GM19372 (cell line): ENCODE results near the gene STRN.
"Not testable (repeated sequence)": the region's sequence is repeated elsewhere in the genome, so short reads cannot be mapped to it uniquely, and the experiment has no call there.

ENCODE experiments used
- ATAC-seq: cut with Tn5 transposase; IDR thresholded peaks from one replicate; pipeline ENCODE4 v1.9.1; 2021; ENCODE audit warnings: mild to moderate bottlenecking, low read depth, moderate library complexity; ENCODE audit not compliant: unreplicated experiment

STRN gene

GRCh38 chr2:36919041-36919837 is 47.1 kb downstream of the STRN start:
- ATAC-seq = no peak

DNA sequence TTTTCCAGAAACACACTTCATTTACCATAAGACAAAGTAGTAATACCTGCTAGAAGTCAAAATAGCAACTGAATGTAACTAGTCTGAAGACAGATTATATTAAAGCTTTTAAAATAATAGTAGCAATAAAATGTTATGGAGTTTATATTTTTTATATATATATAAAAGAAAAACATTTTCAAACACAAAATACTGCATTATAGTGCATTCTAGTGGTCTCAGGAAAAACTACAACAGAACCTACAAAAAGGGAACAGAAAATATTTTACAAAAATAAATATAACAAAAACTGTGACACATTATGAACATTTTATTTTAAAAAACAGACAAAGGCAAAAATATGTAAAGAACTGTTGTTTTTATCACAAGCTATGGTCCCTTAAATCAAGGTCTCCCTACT is 48.0 kb downstream of the STRN start:
- ATAC-seq = no peak

DNA sequence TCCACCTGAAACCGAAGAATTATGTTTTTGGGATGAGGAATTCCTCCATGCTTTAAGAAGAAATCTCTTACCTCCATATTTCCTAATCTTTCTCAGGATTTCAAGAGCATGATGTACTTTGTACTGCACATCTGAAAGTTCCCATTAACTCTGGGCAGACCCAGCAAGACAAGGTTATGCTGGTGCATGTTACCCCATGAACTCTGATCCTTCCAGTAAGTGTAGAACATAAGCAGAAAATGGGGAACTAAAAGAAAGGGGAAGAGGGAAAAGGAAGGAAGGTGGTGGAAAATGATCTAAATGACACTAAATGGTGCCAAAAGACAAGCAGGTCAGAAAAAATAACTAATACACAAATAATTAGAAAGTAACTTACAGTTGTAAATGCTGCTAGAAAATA is 50.7 kb downstream of the STRN start:
- ATAC-seq = no peak

- no peak for ATAC-seq
These were observed 53.6 kb downstream of the STRN start for GRCh38 chr2:36912695-36913094.

DNA sequence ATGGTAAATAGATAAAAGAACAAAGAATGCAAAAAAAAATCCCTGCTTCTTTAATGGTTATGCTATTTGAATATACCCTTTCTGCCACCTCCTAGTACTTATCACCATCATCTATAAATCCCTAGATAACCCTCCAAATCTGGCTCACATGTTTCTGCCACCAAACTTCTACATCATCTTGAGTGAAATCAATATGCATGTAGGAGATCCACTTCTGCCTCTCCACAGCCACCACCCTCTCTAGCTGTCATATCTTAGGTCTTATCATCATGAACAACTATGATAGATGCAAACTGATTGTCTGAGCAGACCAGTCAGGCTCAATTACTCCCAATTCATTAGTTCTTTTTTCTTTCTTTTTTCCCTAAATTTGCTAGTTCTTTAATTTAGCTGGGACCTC is 55.3 kb downstream of the STRN start:
- ATAC-seq = no peak

DNA sequence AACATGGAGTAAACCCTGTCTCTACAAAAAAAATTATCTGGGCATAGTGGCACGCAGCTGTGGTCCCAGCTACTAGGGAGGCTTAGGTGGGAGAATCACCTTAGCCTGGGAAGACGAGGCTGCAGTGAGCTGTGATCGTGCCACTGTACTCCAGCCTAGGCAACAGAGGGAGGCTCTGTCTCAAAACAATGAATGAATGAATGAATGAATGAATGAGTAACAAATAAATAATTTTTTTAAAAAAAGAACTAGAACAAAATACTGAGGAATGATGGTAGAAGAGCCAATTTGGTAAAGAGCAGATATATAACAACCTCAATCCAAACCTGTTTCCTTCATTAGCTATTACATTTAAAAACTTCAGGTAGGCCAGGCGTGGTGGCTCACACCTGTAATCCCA is 60.1 kb downstream of the STRN start:
- ATAC-seq = no peak

- ATAC-seq = no peak
These were observed 61.7 kb downstream of the STRN start for GRCh38 chr2:36904636-36905035.

DNA sequence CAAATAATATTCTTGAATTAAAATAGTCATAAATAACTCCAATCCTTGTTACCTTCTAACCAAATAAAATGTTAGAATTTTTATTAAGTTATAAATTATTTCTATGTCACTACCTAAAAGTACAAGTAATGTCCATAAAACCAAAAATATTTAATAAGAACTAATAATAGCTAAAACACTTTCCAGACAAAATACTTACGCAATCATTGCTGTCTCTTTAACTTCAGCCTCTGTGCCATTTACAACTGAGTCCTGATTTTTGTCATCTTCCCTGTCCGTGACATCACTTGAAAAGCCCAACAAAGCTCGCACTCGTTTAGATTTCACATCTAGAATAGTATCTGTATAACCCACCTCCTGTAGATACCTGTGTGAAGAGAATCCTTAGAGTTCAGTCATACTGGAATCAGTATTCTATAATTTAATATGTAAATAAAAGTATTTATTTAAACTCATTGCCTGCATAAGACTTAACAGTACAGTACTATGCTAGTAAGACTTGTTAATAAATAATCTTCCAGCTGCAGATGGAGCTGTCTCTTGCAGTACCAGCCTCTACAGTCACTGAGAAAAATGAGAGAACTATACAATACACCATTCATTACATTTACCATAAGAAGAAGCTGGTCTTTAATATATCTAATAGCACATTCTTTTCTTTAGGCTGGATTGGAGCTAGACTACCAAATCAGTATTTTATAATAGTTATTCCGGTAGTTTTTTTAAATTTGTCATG is 63.8 kb downstream of the STRN start:
- no peak for ATAC-seq

DNA sequence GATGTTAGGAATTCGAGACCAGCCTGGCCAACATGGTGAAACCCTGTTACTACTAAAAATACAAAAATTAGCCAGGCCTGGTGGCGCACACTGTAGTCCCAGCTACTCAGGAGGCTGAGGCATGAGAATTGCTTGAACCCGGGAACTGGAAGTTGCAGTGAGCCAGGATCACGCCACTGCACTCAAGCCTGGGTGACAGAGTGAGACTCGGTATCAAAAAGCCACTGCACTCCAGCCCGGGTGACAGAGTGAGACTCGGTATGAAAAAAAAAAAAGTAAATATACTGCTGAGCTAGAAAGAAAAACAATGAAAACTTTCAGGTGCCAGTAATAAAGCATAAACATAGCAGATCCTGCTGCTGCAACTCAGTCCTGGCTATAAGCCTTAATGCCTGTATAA is 73.5 kb downstream of the STRN start:
- ATAC-seq = no peak

DNA sequence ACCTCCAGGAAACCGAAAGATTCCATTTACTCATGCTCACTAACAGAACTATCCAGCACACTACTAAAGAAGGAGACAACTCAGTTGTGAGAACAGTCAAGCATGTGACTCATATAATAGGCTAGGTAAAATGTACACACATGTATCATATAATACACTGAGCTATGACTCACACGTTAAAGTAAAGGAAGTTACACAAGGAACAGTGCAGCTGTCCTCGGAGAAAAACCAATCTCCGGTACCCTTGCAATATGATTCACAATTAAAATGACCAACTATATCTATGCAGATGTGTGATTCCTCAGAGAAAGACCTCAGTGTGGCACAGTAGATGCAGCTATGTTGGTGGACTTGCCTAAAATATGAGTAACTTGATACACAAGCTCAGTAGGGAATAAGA is 76.5 kb downstream of the STRN start:
- no peak for ATAC-seq

DNA sequence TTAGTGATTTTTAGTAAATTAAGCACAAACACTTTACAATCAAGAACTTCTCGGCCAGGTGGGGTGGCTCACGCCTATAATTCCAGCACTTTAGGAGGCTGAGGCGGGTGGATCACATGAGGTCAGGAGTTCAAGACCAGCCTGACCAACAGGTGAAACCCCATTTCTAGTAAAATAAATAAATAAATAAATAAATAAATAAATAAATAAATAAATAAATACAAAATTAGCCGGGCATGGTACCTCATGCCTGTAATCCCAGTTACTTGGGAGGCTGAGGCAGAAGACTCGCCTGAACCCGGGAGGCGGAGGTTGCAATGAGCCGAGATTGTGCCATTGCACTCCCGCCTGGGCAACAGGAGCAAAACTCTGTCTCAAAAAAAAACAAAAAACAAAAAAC is 79.2 kb downstream of the STRN start:
- not testable (repeated sequence) for ATAC-seq

GRCh38 chr2:36886664-36887063 is 79.7 kb downstream of the STRN start:
- no peak for ATAC-seq

- no peak for ATAC-seq
These were observed 80.7 kb downstream of the STRN start for GRCh38 chr2:36885605-36886004.

GRCh38 chr2:36882532-36882931 is 83.8 kb downstream of the STRN start:
- ATAC-seq = no peak

- no peak for ATAC-seq
These were observed 84.5 kb downstream of the STRN start for GRCh38 chr2:36881816-36882215.

GRCh38 chr2:36878429-36878828 is 87.9 kb downstream of the STRN start:
- no peak for ATAC-seq

GRCh38 chr2:36871068-36871707 is 95.1 kb downstream of the STRN start:
- no peak for ATAC-seq

DNA sequence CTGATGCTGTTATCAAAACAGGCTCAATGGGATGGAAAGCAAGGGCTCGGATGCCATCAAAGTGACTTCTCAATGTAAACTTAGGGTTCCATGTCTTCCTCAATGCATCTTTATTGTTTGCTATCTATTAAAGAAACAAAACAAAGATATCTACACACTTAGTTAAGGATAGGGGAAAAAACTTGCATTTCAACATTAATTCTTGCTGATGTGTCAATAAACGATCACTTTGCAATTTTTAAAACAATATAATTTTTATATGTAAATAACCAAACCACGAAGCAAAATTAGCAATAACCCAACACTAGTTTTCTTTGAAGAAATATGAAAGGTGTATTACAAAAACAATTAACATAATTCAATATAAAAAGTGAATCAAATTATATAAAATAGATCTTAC is 96.7 kb downstream of the STRN start:
- ATAC-seq = no peak

DNA sequence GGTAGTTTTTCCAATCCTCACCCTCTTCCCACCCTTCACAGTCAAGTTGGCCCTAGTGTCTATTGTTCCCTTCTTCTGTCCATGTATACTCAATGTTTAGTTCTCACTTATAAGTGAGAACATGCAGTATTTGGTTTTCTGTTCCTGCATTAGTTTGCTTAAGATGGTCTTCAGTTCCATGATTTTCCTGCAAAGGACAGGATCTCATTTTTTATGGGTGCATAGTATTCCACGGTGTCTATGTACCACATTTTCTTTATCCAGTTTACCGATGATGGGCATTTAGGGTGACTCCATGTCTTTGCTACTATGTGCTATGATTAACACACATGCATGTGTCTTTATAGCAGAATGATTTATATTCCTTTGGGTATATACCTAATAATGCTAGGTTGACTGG is 104.4 kb downstream of the STRN start:
- no peak for ATAC-seq

DNA sequence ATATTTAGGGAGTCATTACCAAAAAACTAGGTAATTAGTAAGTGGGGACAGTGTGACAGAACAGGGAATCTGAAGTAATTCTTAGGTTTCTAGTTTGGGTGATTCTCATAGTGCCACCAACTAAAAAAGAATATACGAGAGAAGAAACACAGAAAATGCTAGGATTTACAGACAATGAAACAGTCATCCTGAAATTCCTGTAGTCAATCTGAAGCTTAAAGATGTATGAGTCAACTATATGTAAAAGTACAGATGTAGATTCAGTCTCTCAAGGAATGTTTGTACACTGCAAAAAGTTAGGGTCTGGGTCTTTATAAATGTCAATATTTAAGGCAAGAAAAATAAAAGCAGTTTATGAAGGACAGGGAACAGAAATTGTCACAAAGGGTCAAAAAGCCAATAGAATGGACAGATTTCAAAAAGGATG is 107.0 kb downstream of the STRN start:
- no peak for ATAC-seq

DNA sequence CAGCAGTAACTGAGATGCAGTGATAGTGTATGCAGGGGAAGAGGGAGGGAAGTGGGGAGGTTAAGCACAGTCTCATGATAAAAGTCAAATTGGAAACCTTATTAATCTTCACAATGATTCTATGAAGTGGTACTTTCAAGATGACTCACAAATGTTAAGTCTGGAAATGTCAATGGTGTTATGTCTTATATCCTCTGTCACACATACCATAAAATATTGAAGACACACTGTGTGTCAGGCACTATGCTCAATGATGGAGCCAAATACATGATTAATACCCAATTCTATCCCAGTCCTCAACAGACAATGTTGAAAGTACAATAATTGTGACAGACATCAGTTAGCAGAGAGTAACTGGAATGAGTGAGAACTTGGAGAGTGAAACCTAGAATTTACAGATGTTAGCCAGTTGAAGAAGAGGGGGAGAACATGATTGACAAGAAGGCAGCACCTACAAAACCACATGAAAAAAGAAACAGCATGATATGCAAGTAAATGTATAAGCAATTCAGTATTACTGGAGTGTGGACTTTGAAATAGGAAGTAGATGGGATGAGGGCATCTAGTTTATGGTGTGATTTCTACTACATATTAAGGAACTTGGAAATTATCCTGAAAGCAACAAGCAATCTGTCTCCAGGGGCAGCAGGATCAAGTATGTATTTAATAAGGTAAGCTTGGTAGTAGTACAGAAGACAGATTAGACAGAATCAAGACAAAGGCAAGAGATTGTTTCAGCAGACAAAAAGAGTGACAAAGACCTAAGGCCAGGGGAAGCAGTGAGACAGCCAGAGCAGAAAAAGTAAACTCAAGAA is 107.6 kb downstream of the STRN start:
- ATAC-seq = no peak
